ENCODE data around the gene HOXB2. TPM values are rescaled to one million over a fixed set of nuclear protein-coding genes. Genes with fewer than 3 reads are reported as not detected.

The HOXB2 gene
- polyA plus RNA-seq, 3 donors = 38.2 to 49.0 (median 39.4) TPM

- DNase-seq (ENCODE audit: low read depth in 3 of 3, low spot score in 2 of 3) = no peak
These were observed 45.0 kb downstream of the HOXB2 start for GRCh38 chr17:48499735-48500434.

- DNase-seq (ENCODE audit: low read depth in 3 of 3, low spot score in 2 of 3) = no peak
These were observed 45.7 kb downstream of the HOXB2 start for GRCh38 chr17:48499248-48499647.

GRCh38 chr17:48498164-48498850 is 46.6 kb downstream of the HOXB2 start:
- DNase-seq (ENCODE audit: low read depth in 3 of 3, low spot score in 2 of 3) = no peak

- DNase-seq (ENCODE audit: low read depth in 3 of 3, low spot score in 2 of 3) = no peak
These were observed 47.8 kb downstream of the HOXB2 start for GRCh38 chr17:48497103-48497502.

GRCh38 chr17:48494335-48494734 is 50.6 kb downstream of the HOXB2 start:
- DNase-seq (ENCODE audit: low read depth in 3 of 3, low spot score in 2 of 3) = no peak

Other genes with a start within 250 kb of the HOXB2 start
- 10 to 100 TPM; 12.0 to 13.6 (median 13.0) TPM for gene SKAP1, start 114.9 kb downstream of the HOXB2 start, polyA plus RNA-seq (ENCODE audit: insufficient read length in 3 of 3)
- gene HOXB1, start 14.1 kb downstream of the HOXB2 start, polyA plus RNA-seq (ENCODE audit: insufficient read length in 3 of 3) = under 1 TPM; 0.17 to 0.35 (median 0.26) TPM
- gene HOXB4, start 33.2 kb upstream of the HOXB2 start, polyA plus RNA-seq (ENCODE audit: insufficient read length in 3 of 3) = 1 to 10 TPM; 6.8 to 9.6 (median 7.8) TPM
- gene HOXB3, start 45.1 kb upstream of the HOXB2 start, polyA plus RNA-seq (ENCODE audit: insufficient read length in 3 of 3) = 100 to 1,000 TPM; 105 to 150 (median 118) TPM
- 10 to 100 TPM; 20.4 to 27.5 (median 20.8) TPM for gene HOXB5, start 48.7 kb upstream of the HOXB2 start, polyA plus RNA-seq (ENCODE audit: insufficient read length in 3 of 3)
- 10 to 100 TPM; 69.6 to 81.4 (median 72.6) TPM for gene HOXB6, start 59.9 kb upstream of the HOXB2 start, polyA plus RNA-seq (ENCODE audit: insufficient read length in 3 of 3)
- 10 to 100 TPM; 44.7 to 50.2 (median 48.7) TPM for gene HOXB7, start 65.9 kb upstream of the HOXB2 start, polyA plus RNA-seq (ENCODE audit: insufficient read length in 3 of 3)
- gene HOXB8, start 70.2 kb upstream of the HOXB2 start, polyA plus RNA-seq (ENCODE audit: insufficient read length in 3 of 3) = 10 to 100 TPM; 38.8 to 40.6 (median 39.7) TPM
- 10 to 100 TPM; 51.5 to 70.6 (median 68.4) TPM for gene HOXB9, start 81.2 kb upstream of the HOXB2 start, polyA plus RNA-seq (ENCODE audit: insufficient read length in 3 of 3)
- not detected for gene PRAC1, start 177.4 kb upstream of the HOXB2 start, polyA plus RNA-seq (ENCODE audit: insufficient read length in 3 of 3)
- not detected for gene PRAC2, start 178.1 kb upstream of the HOXB2 start, polyA plus RNA-seq (ENCODE audit: insufficient read length in 3 of 3)
- gene HOXB13, start 183.6 kb upstream of the HOXB2 start, polyA plus RNA-seq (ENCODE audit: insufficient read length in 3 of 3) = not detected

All from right renal cortex interstitium (tissue), 3 donors.